GM12892 (cell line): ENCODE data around the gene CUL2.

Experiments
- POLR2A ChIP-seq: IDR thresholded peaks from 2 replicates; pipeline ENCODE4 v1.6.1; 2011; ENCODE audit warnings: low read depth, low read length, control low read depth
- POLR2AphosphoS5 ChIP-seq: IDR thresholded peaks from 2 replicates; pipeline ENCODE4 v1.6.1; 2011; ENCODE audit warnings: low read depth, low read length, control low read depth
- TAF1 ChIP-seq: IDR thresholded peaks from 2 replicates; pipeline ENCODE4 v1.6.1; 2011; ENCODE audit warnings: low read depth, mild to moderate bottlenecking, control low read depth, low read length, borderline replicate concordance

DNA sequence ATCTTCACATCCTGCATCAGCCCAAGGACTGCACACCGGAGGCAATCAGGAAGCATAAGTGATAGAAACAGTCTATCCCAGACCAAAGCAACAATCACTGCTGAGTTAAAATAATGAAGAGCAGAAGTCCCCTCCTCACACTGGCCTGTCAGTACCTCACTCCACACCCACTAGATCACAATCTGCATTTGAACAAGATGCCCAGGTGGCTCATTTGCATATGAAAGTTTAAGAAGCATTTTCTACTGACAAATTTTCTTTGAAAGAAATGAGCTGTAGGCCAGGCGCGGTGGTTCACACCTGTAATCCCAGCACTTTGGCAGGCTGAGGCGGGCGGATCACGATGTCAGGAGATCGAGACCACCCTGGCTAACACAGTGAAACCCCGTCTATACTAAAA is 77.4 kb downstream of the CUL2 start:
- TF ChIP-seq TAF1 (no peak), POLR2A (no peak), POLR2AphosphoS5 (no peak)
